ENCODE results near the gene SLCO2A1. TPM values are rescaled to one million over a fixed set of nuclear protein-coding genes. Genes with fewer than 3 reads are reported as not detected.

SLCO2A1 gene
- total and polyA plus RNA-seq, 3 donors from 2014 or later = 2.2 to 5.3 (median 2.5) TPM

- Histone ChIP-seq H3K27me3 (no peaks in the 10 kb centered on the region), H3K27ac (no peak overlapping the region), H3K4me1 (no peaks in the 10 kb centered on the region), H3K9me3 (no peaks in the 10 kb centered on the region), H3K4me3 (no peak overlapping the region), H3K36me3 (ENCODE audit: low read depth, missing control alignments) (no peaks in the 10 kb centered on the region)
- DNase-seq = no peak
- 88 to 93% methylated on average over 2 of the region's 2 CpGs for WGBS, 2 donors
- no peak for TF ChIP-seq POLR2A (IDR thresholded peaks at IDR 0.05)
- intact Hi-C loops (cut with DNase I; ENCODE audit: low total_unique reads) = no loop called here
Measured at GRCh38 chr3:133910422-133910821, 119.3 kb downstream of the SLCO2A1 start.

- Histone ChIP-seq H3K27ac (no peak overlapping the region), H3K4me3 (no peak overlapping the region), H3K36me3 (ENCODE audit: low read depth, missing control alignments) (no peaks in the 10 kb centered on the region), H3K4me1 (no peaks in the 10 kb centered on the region), H3K27me3 (no peaks in the 10 kb centered on the region), H3K9me3 (no peaks in the 10 kb centered on the region)
- DNase-seq = no peak
- WGBS, 2 donors = 73 to 78% methylated on average over 3 of the region's 3 CpGs
- intact Hi-C loops (cut with DNase I; ENCODE audit: low total_unique reads) = no loop called here
- no peak for TF ChIP-seq CTCF (IDR thresholded peaks at IDR 0.05)
- no peak for TF ChIP-seq POLR2A (IDR thresholded peaks at IDR 0.05)
Measured at GRCh38 chr3:133905376-133905775, 124.3 kb downstream of the SLCO2A1 start.

DNA sequence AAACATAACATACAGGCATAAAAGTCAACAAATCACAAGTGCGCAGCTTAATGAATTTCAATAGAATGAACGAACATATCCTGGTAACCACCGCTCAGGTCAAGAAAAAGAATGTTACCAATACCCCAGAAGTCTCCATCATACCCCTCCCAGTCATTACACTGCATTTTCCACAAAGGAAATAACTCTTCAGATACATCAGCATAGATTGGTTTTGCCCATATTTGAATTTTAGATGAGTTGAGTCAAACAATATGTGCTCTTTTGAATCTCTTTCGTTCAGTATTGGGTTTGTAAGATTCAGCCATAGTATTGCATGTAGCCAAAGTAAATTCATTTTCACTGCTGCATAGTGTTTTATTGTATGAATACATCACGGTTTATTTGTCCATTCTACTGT, 127.9 kb downstream of the SLCO2A1 start:
- no peak overlapping the region for H3K27ac ChIP-seq
- no peaks in the 10 kb centered on the region for H3K4me1 ChIP-seq
- no peaks in the 10 kb centered on the region for H3K27me3 ChIP-seq
- no peak for DNase-seq
- intact Hi-C loops (cut with DNase I; ENCODE audit: low total_unique reads) = no loop called here
- no peak overlapping the region for H3K4me3 ChIP-seq
- 91 to 93% methylated on average over 5 of the region's 5 CpGs for WGBS, 2 donors
- TF ChIP-seq POLR2A (IDR thresholded peaks at IDR 0.05) = no peak
- no peak for TF ChIP-seq CTCF (IDR thresholded peaks at IDR 0.05)
- no peaks in the 10 kb centered on the region for H3K36me3 ChIP-seq (ENCODE audit: low read depth, missing control alignments)
- H3K9me3 ChIP-seq = no peaks in the 10 kb centered on the region

GRCh38 chr3:133901083-133901482, 128.6 kb downstream of the SLCO2A1 start:
- intact Hi-C loops (cut with DNase I; ENCODE audit: low total_unique reads) = no loop called here
- DNase-seq = no peak
- no peaks in the 10 kb centered on the region for H3K27me3 ChIP-seq
- H3K36me3 ChIP-seq (ENCODE audit: low read depth, missing control alignments) = no peaks in the 10 kb centered on the region
- no peaks in the 10 kb centered on the region for H3K9me3 ChIP-seq
- whole genome bisulfite sequencing, 2 donors = 73 to 78% methylated on average over 1 of the region's 1 CpG
- H3K4me3 ChIP-seq = no peak overlapping the region
- no peaks in the 10 kb centered on the region for H3K4me1 ChIP-seq
- no peak overlapping the region for H3K27ac ChIP-seq
- no peak for TF ChIP-seq POLR2A (IDR thresholded peaks at IDR 0.05)

GRCh38 chr3:133899311-133899710, 130.4 kb downstream of the SLCO2A1 start:
- intact Hi-C loops (cut with DNase I; ENCODE audit: low total_unique reads) = no loop called here
- H3K27ac ChIP-seq = no peak overlapping the region
- DNase-seq = no peak
- TF ChIP-seq CTCF (IDR thresholded peaks at IDR 0.05) (no peak), POLR2A (IDR thresholded peaks at IDR 0.05) (no peak)
- H3K9me3 ChIP-seq = no peaks in the 10 kb centered on the region
- H3K4me1 ChIP-seq = peaks cover 8% of the 10 kb centered on the region
- no peaks in the 10 kb centered on the region for H3K36me3 ChIP-seq (ENCODE audit: low read depth, missing control alignments)
- no peaks in the 10 kb centered on the region for H3K27me3 ChIP-seq
- H3K4me3 ChIP-seq = no peak overlapping the region

- Histone ChIP-seq H3K27ac (no peak overlapping the region), H3K36me3 (ENCODE audit: low read depth, missing control alignments) (no peaks in the 10 kb centered on the region), H3K4me1 (peaks cover 8% of the 10 kb centered on the region), H3K9me3 (no peaks in the 10 kb centered on the region), H3K27me3 (no peaks in the 10 kb centered on the region), H3K4me3 (no peak overlapping the region)
- intact Hi-C loops (cut with DNase I; ENCODE audit: low total_unique reads) = no loop called here
- no peak for DNase-seq
- TF ChIP-seq CTCF (IDR thresholded peaks at IDR 0.05) = no peak
- TF ChIP-seq POLR2A (IDR thresholded peaks at IDR 0.05) = no peak
- whole genome bisulfite sequencing, 2 donors = 69 to 90% methylated on average over 7 of the region's 7 CpGs
Measured at GRCh38 chr3:133897547-133897946, 132.2 kb downstream of the SLCO2A1 start.

Data from testis (tissue), 3 donors.